Left hindlimb (tissue), 1 donor: ENCODE data around the gene COL28A1.
"Not testable (repeated sequence)": the region's sequence is repeated elsewhere in the genome, so short reads cannot be mapped to it uniquely, and the experiment has no call there.

ENCODE experiments used
- DNase-seq: peaks from one replicate; pipeline ENCODE4 v3.0.0-alpha.2; 2018

Gene COL28A1

GRCh38 chr7:7516156-7516555, 19.5 kb downstream of the COL28A1 start:
- no peak for DNase-seq

- no peak for DNase-seq
Observed at GRCh38 chr7:7512861-7513597, 22.6 kb downstream of the COL28A1 start.

- DNase-seq: no peak
Observed at GRCh38 chr7:7510794-7511193, 24.9 kb downstream of the COL28A1 start.

- DNase-seq: no peak
Observed at GRCh38 chr7:7505915-7506314, 29.8 kb downstream of the COL28A1 start.

GRCh38 chr7:7504910-7505704, 30.6 kb downstream of the COL28A1 start:
- DNase-seq: no peak

GRCh38 chr7:7499892-7500291, 35.8 kb downstream of the COL28A1 start:
- DNase-seq: no peak

GRCh38 chr7:7498856-7499255, 36.8 kb downstream of the COL28A1 start:
- DNase-seq: no peak

GRCh38 chr7:7496311-7496710, 39.4 kb downstream of the COL28A1 start:
- DNase-seq: no peak

GRCh38 chr7:7495171-7495570, 40.5 kb downstream of the COL28A1 start:
- no peak for DNase-seq

- no peak for DNase-seq
Observed at GRCh38 chr7:7491044-7491443, 44.6 kb downstream of the COL28A1 start.

GRCh38 chr7:7490003-7490402, 45.7 kb downstream of the COL28A1 start:
- DNase-seq: no peak

- no peak for DNase-seq
Observed at GRCh38 chr7:7489546-7489945, 46.1 kb downstream of the COL28A1 start.

- DNase-seq: no peak
Observed at GRCh38 chr7:7486362-7486761, 49.3 kb downstream of the COL28A1 start.

- DNase-seq: no peak
Observed at GRCh38 chr7:7484072-7484471, 51.6 kb downstream of the COL28A1 start.

GRCh38 chr7:7481802-7482201, 53.9 kb downstream of the COL28A1 start:
- DNase-seq: no peak

- DNase-seq: no peak
Observed at GRCh38 chr7:7479275-7479805, 56.3 kb downstream of the COL28A1 start.

- DNase-seq: no peak
Observed at GRCh38 chr7:7478569-7478968, 57.1 kb downstream of the COL28A1 start.

GRCh38 chr7:7477641-7478040, 58.0 kb downstream of the COL28A1 start:
- DNase-seq: not testable (repeated sequence)

GRCh38 chr7:7476381-7476780, 59.3 kb downstream of the COL28A1 start:
- no peak for DNase-seq

- DNase-seq: no peak
Observed at GRCh38 chr7:7475601-7476000, 60.1 kb downstream of the COL28A1 start.

- DNase-seq: no peak
Observed at GRCh38 chr7:7474436-7474835, 61.2 kb downstream of the COL28A1 start.

GRCh38 chr7:7464991-7465765, 70.5 kb downstream of the COL28A1 start:
- DNase-seq: not testable (repeated sequence)

- no peak for DNase-seq
Observed at GRCh38 chr7:7454000-7454399, 81.7 kb downstream of the COL28A1 start.
